ENCODE measurements around the gene PKN1. TPM values are rescaled to one million over a fixed set of nuclear protein-coding genes. Genes with fewer than 3 reads are reported as not detected.

The PKN1 gene
- total and polyA plus RNA-seq, 4 donors, result 38.7 to 112 (median 87.2) TPM

- peak; percentile 55 for ATAC-seq (ENCODE audit: low FRiP score)
- peak in 1 of 2 donors; percentile 82 for DNase-seq
- Histone ChIP-seq H3K27ac (ENCODE audit: low read depth in 1 of 2, low read length in 2 of 2) (no peak overlapping the region), H3K36me3 (ENCODE audit: control insufficient read depth in 1 of 2, insufficient read depth in 2 of 2, low read length in 1 of 2) (peaks cover 0 to 3% of the 10 kb centered on the region in 2 donors), H3K9me3 (ENCODE audit: control insufficient read depth, low read length) (no peaks in the 10 kb centered on the region), H3K4me1 (ENCODE audit: control insufficient read depth in 1 of 2, insufficient read depth in 2 of 2, low read length in 2 of 2) (no peaks in the 10 kb centered on the region), H3K27me3 (ENCODE audit: control insufficient read depth in 1 of 2, insufficient read depth in 2 of 2, low read length in 1 of 2) (no peaks in the 10 kb centered on the region), H3K4me3 (ENCODE audit: low read length in 2 of 2) (no peak overlapping the region)
- intact Hi-C loops (cut with DNase I), result loop anchor here (10.0 kb wide), 2 partner anchors 125 to 135 kb away; no protein-coding TSS in a partner anchor
- 68 to 73% methylated on average over 39 to 43 of the region's 43 CpGs for WGBS, 2 donors
These were observed 47.0 kb downstream of the PKN1 start for GRCh38 chr19:14479975-14480699.

DNA sequence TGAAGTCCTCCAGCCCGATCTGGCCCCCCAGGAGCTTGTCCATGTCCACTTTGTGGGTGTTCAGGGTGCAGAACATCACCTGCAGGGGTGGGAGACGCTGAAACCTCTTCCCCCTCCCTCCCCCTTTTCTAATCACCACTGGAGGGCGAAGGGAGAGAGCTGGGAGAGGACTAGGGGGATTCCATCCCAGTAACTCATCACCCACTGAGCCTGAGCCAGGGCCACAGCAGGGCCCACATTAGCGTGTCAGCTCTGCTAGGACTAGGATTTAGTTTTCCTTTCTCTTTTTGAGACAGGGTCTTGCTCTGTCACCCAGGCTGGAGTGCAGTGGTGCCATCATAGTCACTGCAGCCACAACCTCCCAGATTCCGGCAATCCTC is 47.6 kb downstream of the PKN1 start:
- Histone ChIP-seq H3K27me3 (ENCODE audit: control insufficient read depth in 1 of 2, insufficient read depth in 2 of 2, low read length in 1 of 2) (no peaks in the 10 kb centered on the region), H3K27ac (ENCODE audit: low read depth in 1 of 2, low read length in 2 of 2) (no peak overlapping the region), H3K4me3 (ENCODE audit: low read length in 2 of 2) (no peak overlapping the region), H3K4me1 (ENCODE audit: control insufficient read depth in 1 of 2, insufficient read depth in 2 of 2, low read length in 2 of 2) (no peaks in the 10 kb centered on the region), H3K36me3 (ENCODE audit: control insufficient read depth in 1 of 2, insufficient read depth in 2 of 2, low read length in 1 of 2) (peaks cover 0 to 3% of the 10 kb centered on the region in 2 donors), H3K9me3 (ENCODE audit: control insufficient read depth, low read length) (no peaks in the 10 kb centered on the region)
- 86 to 93% methylated on average over 5 of the region's 5 CpGs for WGBS, 2 donors
- ATAC-seq (ENCODE audit: low FRiP score) (no peak), DNase-seq (no peak)
- intact Hi-C loops (cut with DNase I), result no loop called here

DNA sequence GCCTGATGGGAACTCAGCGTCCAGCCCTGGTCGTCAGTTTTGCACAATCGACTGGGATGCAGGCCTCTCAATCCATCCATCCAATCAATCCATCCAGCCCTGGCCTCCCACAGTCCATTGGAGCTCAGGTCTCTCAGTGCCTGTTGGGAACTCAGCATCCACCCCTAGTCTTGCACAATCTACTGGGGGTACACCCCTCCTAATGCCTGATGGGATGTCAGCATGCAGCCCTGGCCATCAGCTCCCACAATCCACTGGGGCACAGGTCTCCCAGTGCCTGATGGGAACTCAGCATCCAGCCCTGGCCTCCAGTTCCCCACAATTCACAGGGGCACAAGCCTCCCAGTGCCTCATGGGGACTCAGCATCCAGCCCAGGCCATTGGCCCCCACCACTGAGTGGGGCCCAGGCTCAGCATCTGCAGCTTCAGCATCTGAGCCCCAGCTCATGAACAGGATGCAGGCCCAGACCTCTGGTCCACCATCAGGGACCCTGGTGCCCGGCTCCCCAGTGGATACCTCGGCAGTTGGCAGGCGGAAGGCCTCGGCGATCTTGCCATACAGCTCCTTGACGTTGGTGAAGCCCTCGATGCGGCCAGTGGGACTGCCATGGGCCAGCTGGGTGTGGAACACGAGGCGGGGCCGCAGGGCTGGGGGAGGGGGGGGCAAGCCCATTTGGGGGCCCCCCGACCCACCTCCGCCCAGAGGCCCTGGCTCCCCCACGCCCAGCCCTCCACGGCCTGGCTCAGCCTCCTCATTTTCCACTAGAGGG is 49.3 kb downstream of the PKN1 start:
- intact Hi-C loops (cut with DNase I), result no loop called here
- no peak for ATAC-seq (ENCODE audit: low FRiP score)

GRCh38 chr19:14487370-14488125 is 54.4 kb downstream of the PKN1 start:
- H3K36me3 ChIP-seq (ENCODE audit: control insufficient read depth in 1 of 2, insufficient read depth in 2 of 2, low read length in 1 of 2), result peaks cover 0 to 4% of the 10 kb centered on the region in 2 donors

More for the DNA sequence above, 49.3 kb downstream of the PKN1 start:
- WGBS, 2 donors, result 91 to 92% methylated on average over 16 to 18 of the region's 18 CpGs
- Histone ChIP-seq H3K27me3 (ENCODE audit: control insufficient read depth in 1 of 2, insufficient read depth in 2 of 2, low read length in 1 of 2) (no peaks in the 10 kb centered on the region), H3K4me3 (ENCODE audit: low read length in 2 of 2) (no peak overlapping the region), H3K9me3 (ENCODE audit: control insufficient read depth, low read length) (no peaks in the 10 kb centered on the region), H3K27ac (ENCODE audit: low read depth in 1 of 2, low read length in 2 of 2) (no peak overlapping the region), H3K36me3 (ENCODE audit: control insufficient read depth in 1 of 2, insufficient read depth in 2 of 2, low read length in 1 of 2) (peaks cover 0 to 3% of the 10 kb centered on the region in 2 donors), H3K4me1 (ENCODE audit: control insufficient read depth in 1 of 2, insufficient read depth in 2 of 2, low read length in 2 of 2) (no peaks in the 10 kb centered on the region)
- no peak for DNase-seq

DNA sequence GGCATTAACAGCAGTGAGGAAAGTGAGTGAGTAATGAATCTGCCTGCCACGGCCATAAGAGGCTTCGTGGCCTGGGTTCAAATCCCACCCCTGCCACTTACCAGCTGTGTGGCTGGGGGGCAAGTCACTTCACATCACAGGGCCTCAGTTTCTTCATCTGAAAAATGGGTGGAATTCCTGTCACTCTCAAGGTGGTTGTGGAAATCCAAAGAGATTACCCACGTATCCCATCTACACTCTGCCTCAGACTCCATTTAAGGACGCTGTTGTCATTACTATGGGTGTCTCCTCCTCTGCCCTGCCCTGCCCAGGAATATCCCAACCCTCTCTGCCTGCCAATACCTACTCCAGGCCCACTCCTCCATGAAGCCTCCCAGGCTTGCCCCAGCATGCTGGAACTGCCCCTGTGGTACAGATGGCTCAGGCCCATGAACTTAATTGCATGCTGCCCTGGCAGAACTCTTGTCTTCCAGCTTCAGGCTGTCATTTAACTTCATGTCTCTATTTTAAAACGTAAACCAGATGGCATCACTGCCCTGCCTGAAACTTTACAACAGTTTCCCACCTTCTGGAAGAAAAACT is 59.7 kb downstream of the PKN1 start:
- Histone ChIP-seq H3K27ac (ENCODE audit: low read depth in 1 of 2, low read length in 2 of 2) (no peak overlapping the region), H3K4me1 (ENCODE audit: control insufficient read depth in 1 of 2, insufficient read depth in 2 of 2, low read length in 2 of 2) (no peaks in the 10 kb centered on the region), H3K4me3 (ENCODE audit: low read length in 2 of 2) (no peak overlapping the region), H3K9me3 (ENCODE audit: control insufficient read depth, low read length) (no peaks in the 10 kb centered on the region), H3K36me3 (ENCODE audit: control insufficient read depth in 1 of 2, insufficient read depth in 2 of 2, low read length in 1 of 2) (peaks cover 0 to 4% of the 10 kb centered on the region in 2 donors), H3K27me3 (ENCODE audit: control insufficient read depth in 1 of 2, insufficient read depth in 2 of 2, low read length in 1 of 2) (no peaks in the 10 kb centered on the region)
- ATAC-seq (ENCODE audit: low FRiP score) (no peak), DNase-seq (no peak)
- intact Hi-C loops (cut with DNase I), result no loop called here
- WGBS, 2 donors, result 67 to 76% methylated on average over 5 of the region's 5 CpGs

More at GRCh38 chr19:14487370-14488125, 54.4 kb downstream of the PKN1 start:
- no peaks in the 10 kb centered on the region for H3K9me3 ChIP-seq (ENCODE audit: control insufficient read depth, low read length)
- DNase-seq, result no peak
- no peak for ATAC-seq (ENCODE audit: low FRiP score)
- intact Hi-C loops (cut with DNase I), result no loop called here
- H3K27me3 ChIP-seq (ENCODE audit: control insufficient read depth in 1 of 2, insufficient read depth in 2 of 2, low read length in 1 of 2), result no peaks in the 10 kb centered on the region
- WGBS, 2 donors, result 94 to 95% methylated on average over 16 of the region's 16 CpGs
- no peaks in the 10 kb centered on the region for H3K4me1 ChIP-seq (ENCODE audit: control insufficient read depth in 1 of 2, insufficient read depth in 2 of 2, low read length in 2 of 2)
- H3K4me3 ChIP-seq (ENCODE audit: low read length in 2 of 2), result no peak overlapping the region
- no peak overlapping the region for H3K27ac ChIP-seq (ENCODE audit: low read depth in 1 of 2, low read length in 2 of 2)

DNA sequence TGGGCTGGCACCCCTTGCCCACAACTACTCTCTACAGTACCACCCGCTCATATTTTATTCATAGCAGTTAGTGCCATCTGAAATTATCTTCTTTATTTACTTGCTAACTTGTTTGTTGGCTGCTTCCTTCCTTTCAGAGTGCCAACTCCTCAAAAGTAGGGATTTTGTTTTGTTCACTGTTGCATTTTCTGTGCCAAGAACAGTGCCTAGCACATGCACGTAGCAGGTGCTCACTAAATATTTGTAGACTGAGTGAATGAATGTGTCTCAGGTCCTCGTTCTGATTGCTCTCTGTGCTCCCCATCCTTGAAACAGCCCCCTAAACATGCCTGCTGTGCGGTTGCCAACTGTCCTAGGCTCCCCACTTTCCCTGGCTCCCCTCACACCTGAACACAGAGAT is 61.3 kb downstream of the PKN1 start:
- Histone ChIP-seq H3K9me3 (ENCODE audit: control insufficient read depth, low read length) (no peaks in the 10 kb centered on the region), H3K27ac (ENCODE audit: low read depth in 1 of 2, low read length in 2 of 2) (no peak overlapping the region), H3K36me3 (ENCODE audit: control insufficient read depth in 1 of 2, insufficient read depth in 2 of 2, low read length in 1 of 2) (no peaks in the 10 kb centered on the region), H3K4me3 (ENCODE audit: low read length in 2 of 2) (no peak overlapping the region), H3K4me1 (ENCODE audit: control insufficient read depth in 1 of 2, insufficient read depth in 2 of 2, low read length in 2 of 2) (no peaks in the 10 kb centered on the region), H3K27me3 (ENCODE audit: control insufficient read depth in 1 of 2, insufficient read depth in 2 of 2, low read length in 1 of 2) (no peaks in the 10 kb centered on the region)
- WGBS, 2 donors, result 74 to 76% methylated on average over 4 of the region's 4 CpGs
- intact Hi-C loops (cut with DNase I), result no loop called here
- DNase-seq, result no peak
- no peak for ATAC-seq (ENCODE audit: low FRiP score)

DNA sequence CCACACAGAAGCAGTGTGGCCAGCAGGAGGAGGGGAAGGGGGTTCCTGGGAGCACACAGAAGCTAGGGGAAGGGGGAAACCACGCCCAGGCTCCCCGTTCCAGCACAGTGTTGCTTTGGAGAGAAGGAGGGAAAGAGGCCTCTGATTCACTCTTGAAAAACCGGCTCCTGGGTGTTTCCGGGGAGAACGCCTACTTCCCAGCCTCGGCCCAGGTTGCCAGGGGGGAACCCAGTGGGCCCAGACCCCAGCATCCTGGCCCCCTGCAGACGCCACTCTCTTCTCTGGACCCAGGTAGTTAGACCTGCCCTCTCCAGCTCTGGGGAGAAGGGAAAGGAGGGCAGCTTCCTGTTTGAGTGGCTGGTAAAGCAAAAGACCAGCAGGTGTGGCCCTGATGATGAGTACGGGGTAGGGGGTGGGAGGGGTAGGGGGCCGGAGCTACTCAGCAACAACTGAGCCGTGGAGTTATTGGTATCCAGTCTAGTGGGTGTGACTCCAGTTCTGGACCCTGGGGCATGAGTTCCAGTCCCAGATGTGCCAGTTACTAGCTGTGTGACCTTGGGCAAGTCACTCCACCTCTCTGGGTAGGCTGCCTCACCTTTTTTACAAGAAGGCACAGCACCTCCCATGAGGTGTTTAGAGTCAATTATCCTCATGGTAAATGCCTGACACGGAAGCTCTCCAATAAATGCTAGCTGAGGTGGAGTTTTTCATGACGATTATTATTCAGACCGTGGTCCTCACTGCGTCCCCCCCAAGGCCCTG is 62.0 kb downstream of the PKN1 start:
- DNase-seq (no peak), ATAC-seq (ENCODE audit: low FRiP score) (no peak)
- no peaks in the 10 kb centered on the region for H3K4me1 ChIP-seq (ENCODE audit: control insufficient read depth in 1 of 2, insufficient read depth in 2 of 2, low read length in 2 of 2)
- H3K27me3 ChIP-seq (ENCODE audit: control insufficient read depth in 1 of 2, insufficient read depth in 2 of 2, low read length in 1 of 2), result no peaks in the 10 kb centered on the region
- H3K4me3 ChIP-seq (ENCODE audit: low read length in 2 of 2), result peak overlapping the region; percentile 84 to 95
- H3K27ac ChIP-seq (ENCODE audit: low read depth in 1 of 2, low read length in 2 of 2), result no peak overlapping the region
- WGBS, 2 donors, result 12 to 18% methylated on average over 14 of the region's 14 CpGs
- intact Hi-C loops (cut with DNase I), result no loop called here
- no peaks in the 10 kb centered on the region for H3K9me3 ChIP-seq (ENCODE audit: control insufficient read depth, low read length)
- no peaks in the 10 kb centered on the region for H3K36me3 ChIP-seq (ENCODE audit: control insufficient read depth in 1 of 2, insufficient read depth in 2 of 2, low read length in 1 of 2)

- intact Hi-C loops (cut with DNase I), result no loop called here
- WGBS, 2 donors, result 0 to 1% methylated on average over 24 to 28 of the region's 28 CpGs
- peak; percentile 2 for ATAC-seq (ENCODE audit: low FRiP score)
These were observed 62.5 kb downstream of the PKN1 start for GRCh38 chr19:14495672-14496028.

More at GRCh38 chr19:14495672-14496028, 62.5 kb downstream of the PKN1 start:
- no peak overlapping the region for H3K27ac ChIP-seq (ENCODE audit: low read depth in 1 of 2, low read length in 2 of 2)
- H3K4me3 ChIP-seq (ENCODE audit: low read length in 2 of 2), result peak overlapping the region; percentile 84 to 95
- DNase-seq, result no peak
- no peaks in the 10 kb centered on the region for H3K4me1 ChIP-seq (ENCODE audit: control insufficient read depth in 1 of 2, insufficient read depth in 2 of 2, low read length in 2 of 2)
- H3K36me3 ChIP-seq (ENCODE audit: control insufficient read depth in 1 of 2, insufficient read depth in 2 of 2, low read length in 1 of 2), result no peaks in the 10 kb centered on the region
- no peaks in the 10 kb centered on the region for H3K27me3 ChIP-seq (ENCODE audit: control insufficient read depth in 1 of 2, insufficient read depth in 2 of 2, low read length in 1 of 2)
- no peaks in the 10 kb centered on the region for H3K9me3 ChIP-seq (ENCODE audit: control insufficient read depth, low read length)

Measured in aorta (tissue), 5 donors.